ENCODE measurements around the gene NEFH.
"Not testable (repeated sequence)": the region's sequence is repeated elsewhere in the genome, so short reads cannot be mapped to it uniquely, and the experiment has no call there.

GRCh38 chr22:29438283-29438682, 41.7 kb upstream of the NEFH start, which contains the start of gene RFPL1:
- TF ChIP-seq CTCF (IDR thresholded peaks at IDR 0.05; ENCODE audit: low read depth, low read length, poor library complexity, severe bottlenecking); EZH2phosphoT487 (IDR thresholded peaks at IDR 0.05; ENCODE audit: borderline replicate concordance, low read length): not testable (repeated sequence)
